Parathyroid adenoma (tissue), 2 donors: ENCODE measurements around the gene ZNF778.
"Not testable (repeated sequence)": the region's sequence is repeated elsewhere in the genome, so short reads cannot be mapped to it uniquely, and the experiment has no call there.

Experiments used
- H2AFZ ChIP-seq: fragments of 300-600 bp; sonication (generic); one replicate; pipeline ENCODE4 v1.7.0; 2017; ENCODE audit warnings: antibody characterized with exemption, mild to moderate bottlenecking
- H3K27ac ChIP-seq: fragments of 300-600 bp; sonication (generic); one replicate; pipeline ENCODE4 v1.7.0; 2017
- H3K27me3 ChIP-seq: fragments of 300-600 bp; sonication (generic); one replicate; pipeline ENCODE4 v1.7.0; 2017; ENCODE audit warnings: low read length; ENCODE audit not compliant: control insufficient read depth, insufficient read depth
- H3K36me3 ChIP-seq: fragments of 300-600 bp; sonication (generic); one replicate; pipeline ENCODE4 v1.7.0; 2017; ENCODE audit warnings: low read length; ENCODE audit not compliant: control insufficient read depth, insufficient read depth
- H3K4me1 ChIP-seq: fragments of 300-600 bp; sonication (generic); one replicate; pipeline ENCODE4 v1.7.0; 2017; ENCODE audit warnings: control low read depth
- H3K4me2 ChIP-seq: fragments of 300-600 bp; sonication (generic); one replicate; pipeline ENCODE4 v1.7.0; 2017; ENCODE audit warnings: low read length
- H3K4me3 ChIP-seq: fragments of 300-600 bp; sonication (generic); one replicate; pipeline ENCODE4 v1.7.0; 2017; ENCODE audit warnings: low read depth, low read length
- H3K79me2 ChIP-seq: fragments of 300-600 bp; sonication (generic); one replicate; pipeline ENCODE4 v1.7.0; 2017; ENCODE audit warnings: control low read depth
- H3K9ac ChIP-seq: fragments of 300-600 bp; sonication (generic); one replicate; pipeline ENCODE4 v1.7.0; 2017; ENCODE audit warnings: mild to moderate bottlenecking
- H3K9me3 ChIP-seq: fragments of 300-600 bp; sonication (generic); one replicate; pipeline ENCODE4 v1.7.0; 2017; ENCODE audit warnings: low read length; ENCODE audit not compliant: control insufficient read depth
- TF ChIP-seq, protein P1 (sequence below): fragments of 300-600 bp; sonication (generic); IDR thresholded peaks from one replicate; pipeline ENCODE4 v1.7.0; 2017; ENCODE audit warnings: antibody characterized with exemption, mild to moderate bottlenecking
- donor health status: primary hyperparathyroidism.

The ZNF778 gene

DNA sequence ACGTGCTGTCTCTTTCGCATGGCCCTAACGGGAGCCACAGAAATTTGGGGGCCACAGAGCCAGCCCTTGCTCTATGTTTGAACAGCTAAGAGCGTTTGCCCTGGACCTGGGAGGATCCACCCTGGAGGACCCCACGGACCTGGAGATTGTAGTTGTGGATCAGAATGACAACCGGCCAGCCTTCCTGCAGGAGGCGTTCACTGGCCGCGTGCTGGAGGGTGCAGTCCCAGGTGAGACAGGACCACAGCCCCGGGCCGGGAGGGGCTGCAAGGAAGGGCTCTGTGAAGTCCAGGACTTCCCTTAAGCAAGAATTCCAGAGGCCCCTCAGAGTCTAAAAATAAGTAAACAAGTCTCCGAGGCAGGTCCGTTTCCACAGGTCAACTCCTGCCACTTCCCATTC lies 34.0 kb upstream of the ZNF778 start:
- Histone ChIP-seq H3K9ac (no peak overlapping the region), H3K27me3 (no peaks in the 10 kb centered on the region), H3K27ac (no peak overlapping the region), H2AFZ (no peak overlapping the region), H3K4me1 (no peaks in the 10 kb centered on the region), H3K36me3 (no peaks in the 10 kb centered on the region), H3K9me3 (no peaks in the 10 kb centered on the region), H3K4me2 (no peak overlapping the region), H3K4me3 (no peak overlapping the region), H3K79me2 (no peaks in the 10 kb centered on the region)
- TF ChIP-seq, protein P1, sequence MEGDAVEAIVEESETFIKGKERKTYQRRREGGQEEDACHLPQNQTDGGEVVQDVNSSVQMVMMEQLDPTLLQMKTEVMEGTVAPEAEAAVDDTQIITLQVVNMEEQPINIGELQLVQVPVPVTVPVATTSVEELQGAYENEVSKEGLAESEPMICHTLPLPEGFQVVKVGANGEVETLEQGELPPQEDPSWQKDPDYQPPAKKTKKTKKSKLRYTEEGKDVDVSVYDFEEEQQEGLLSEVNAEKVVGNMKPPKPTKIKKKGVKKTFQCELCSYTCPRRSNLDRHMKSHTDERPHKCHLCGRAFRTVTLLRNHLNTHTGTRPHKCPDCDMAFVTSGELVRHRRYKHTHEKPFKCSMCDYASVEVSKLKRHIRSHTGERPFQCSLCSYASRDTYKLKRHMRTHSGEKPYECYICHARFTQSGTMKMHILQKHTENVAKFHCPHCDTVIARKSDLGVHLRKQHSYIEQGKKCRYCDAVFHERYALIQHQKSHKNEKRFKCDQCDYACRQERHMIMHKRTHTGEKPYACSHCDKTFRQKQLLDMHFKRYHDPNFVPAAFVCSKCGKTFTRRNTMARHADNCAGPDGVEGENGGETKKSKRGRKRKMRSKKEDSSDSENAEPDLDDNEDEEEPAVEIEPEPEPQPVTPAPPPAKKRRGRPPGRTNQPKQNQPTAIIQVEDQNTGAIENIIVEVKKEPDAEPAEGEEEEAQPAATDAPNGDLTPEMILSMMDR = no peak

DNA sequence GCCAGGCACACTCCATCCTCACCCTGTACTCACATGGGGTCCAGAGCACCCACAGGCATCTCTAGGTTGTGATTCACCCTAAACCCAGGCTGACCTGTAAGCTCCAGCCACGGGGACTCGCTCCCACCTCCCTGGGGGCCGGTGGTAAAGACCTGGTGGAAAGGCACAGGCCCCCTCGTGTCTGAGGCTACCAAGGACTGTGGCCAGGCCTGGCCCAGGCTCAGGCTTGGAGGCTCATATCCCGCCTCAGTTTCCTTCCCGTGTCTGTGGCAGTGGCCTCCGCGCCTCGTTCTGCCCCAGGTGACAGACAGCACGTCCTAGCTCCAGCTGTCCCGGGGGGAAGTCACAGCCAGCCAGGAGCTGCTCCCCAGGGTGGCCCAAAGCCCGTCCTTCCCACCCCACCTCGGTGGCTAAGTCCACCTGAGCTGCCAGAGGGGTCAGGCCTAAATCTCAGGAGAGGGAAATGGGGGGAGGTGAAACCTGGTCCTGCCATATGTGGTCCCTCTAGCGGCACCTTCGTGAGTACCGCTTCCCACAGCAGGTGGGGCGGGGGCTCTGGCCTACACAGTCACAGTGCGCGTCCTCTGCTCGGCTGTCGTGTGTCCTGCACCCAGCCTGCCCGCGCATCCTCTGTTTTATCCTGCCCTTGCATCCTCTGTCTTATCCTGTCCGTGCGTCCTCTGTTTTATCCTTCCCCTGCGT lies 33.4 kb upstream of the ZNF778 start:
- no peak overlapping the region for H3K27ac ChIP-seq
- no peaks in the 10 kb centered on the region for H3K27me3 ChIP-seq
- H3K9me3 ChIP-seq = no peaks in the 10 kb centered on the region
- H3K4me2 ChIP-seq = no peak overlapping the region
- H3K4me1 ChIP-seq = no peaks in the 10 kb centered on the region
- H3K36me3 ChIP-seq = no peaks in the 10 kb centered on the region
- H3K9ac ChIP-seq = no peak overlapping the region
- H3K4me3 ChIP-seq = no peak overlapping the region
- TF ChIP-seq, protein P1 = no peak
- H2AFZ ChIP-seq = no peak overlapping the region
- no peaks in the 10 kb centered on the region for H3K79me2 ChIP-seq

DNA sequence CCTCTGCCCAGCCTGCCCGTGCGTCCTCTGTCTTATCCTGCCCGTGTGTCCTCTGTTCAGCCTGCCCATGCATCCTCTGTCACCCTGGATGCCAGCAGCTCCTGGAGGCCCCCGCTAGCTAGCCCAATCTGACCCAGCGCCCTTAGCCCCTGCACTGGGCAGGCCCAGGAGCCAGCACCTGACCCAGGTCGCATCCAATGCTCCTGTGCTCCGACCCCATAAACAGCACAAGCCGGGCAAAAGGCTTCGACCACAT lies 32.9 kb upstream of the ZNF778 start:
- Histone ChIP-seq H3K9ac (no peak overlapping the region), H3K4me2 (no peak overlapping the region), H3K4me1 (no peaks in the 10 kb centered on the region), H3K79me2 (no peaks in the 10 kb centered on the region), H3K27me3 (no peaks in the 10 kb centered on the region), H3K4me3 (no peak overlapping the region), H3K36me3 (no peaks in the 10 kb centered on the region), H3K27ac (no peak overlapping the region), H2AFZ (no peak overlapping the region), H3K9me3 (no peaks in the 10 kb centered on the region)
- TF ChIP-seq, protein P1 = no peak

DNA sequence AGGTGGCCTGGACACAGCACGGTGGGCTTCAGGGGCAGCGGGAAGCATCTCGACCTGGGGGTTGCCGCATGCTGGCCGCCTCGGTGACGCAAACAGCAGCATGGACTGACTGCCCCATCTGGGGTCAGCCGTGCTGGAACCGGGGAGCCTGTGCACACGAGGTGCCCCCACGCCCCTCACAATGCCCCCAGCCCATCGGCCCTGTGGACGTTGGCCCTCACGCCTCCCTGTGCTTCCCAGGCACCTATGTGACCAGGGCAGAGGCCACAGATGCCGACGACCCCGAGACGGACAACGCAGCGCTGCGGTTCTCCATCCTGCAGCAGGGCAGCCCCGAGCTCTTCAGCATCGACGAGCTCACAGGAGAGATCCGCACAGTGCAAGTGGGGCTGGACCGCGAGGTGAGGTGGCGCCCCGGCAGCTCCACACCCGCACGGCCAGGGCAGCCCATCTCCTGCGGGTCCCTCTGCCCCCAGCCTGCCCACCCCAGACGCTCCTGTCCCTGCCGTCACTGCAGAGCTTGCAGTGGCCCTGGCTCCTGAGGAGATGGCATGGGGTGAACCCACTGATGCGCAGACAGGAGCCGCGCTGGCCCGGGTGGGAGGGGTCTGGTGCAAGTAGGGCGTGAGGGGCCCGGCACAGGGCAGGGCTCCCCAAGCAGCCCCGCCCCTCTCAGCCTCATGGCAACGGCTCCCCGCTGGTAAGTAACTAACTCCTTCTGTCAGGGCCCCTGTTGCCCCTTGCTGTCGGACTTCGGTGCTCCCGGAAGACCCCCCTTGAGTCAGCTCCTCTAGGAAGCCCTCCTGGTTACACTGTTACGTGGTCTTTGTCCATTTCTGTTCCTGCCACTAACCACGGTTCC lies 32.3 kb upstream of the ZNF778 start:
- no peak overlapping the region for H3K27ac ChIP-seq
- no peak overlapping the region for H3K9ac ChIP-seq
- no peaks in the 10 kb centered on the region for H3K27me3 ChIP-seq
- H3K9me3 ChIP-seq = no peaks in the 10 kb centered on the region
- H3K36me3 ChIP-seq = no peaks in the 10 kb centered on the region
- TF ChIP-seq, protein P1 = no peak
- no peaks in the 10 kb centered on the region for H3K79me2 ChIP-seq
- no peaks in the 10 kb centered on the region for H3K4me1 ChIP-seq
- H3K4me2 ChIP-seq = no peak overlapping the region
- H3K4me3 ChIP-seq = no peak overlapping the region
- H2AFZ ChIP-seq = no peak overlapping the region

DNA sequence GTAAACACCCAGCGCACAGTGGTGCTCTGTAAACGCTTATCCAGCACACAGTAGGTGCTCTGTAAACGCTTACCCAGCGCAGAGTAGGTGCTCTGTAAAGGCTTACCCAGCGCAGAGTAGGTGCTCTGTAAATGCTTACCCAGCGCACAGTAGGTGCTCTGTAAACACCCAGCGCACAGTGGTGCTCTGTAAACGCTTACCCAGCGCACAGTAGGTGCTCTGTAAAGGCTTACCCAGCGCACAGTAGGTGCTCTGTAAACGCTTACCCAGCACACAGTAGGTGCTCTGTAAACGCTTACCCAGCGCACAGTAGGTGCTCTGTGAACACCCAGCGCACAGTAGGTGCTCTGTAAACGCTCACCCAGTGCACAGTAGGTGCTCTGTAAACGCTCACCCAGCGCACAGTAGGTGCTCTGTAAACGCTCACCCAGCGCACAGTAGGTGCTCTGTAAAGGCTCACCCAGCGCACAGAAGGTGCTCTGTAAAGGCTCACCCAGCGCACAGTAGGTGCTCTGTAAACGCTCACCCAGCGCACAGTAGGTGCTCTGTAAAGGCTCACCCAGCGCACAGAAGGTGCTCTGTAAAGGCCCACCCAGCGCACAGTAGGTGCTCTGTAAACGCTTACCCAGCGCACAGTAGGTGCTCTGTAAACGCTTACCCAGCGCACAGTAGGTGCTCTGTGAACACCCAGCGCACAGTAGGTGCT lies 31.5 kb upstream of the ZNF778 start:
- not testable (repeated sequence) for H3K36me3 ChIP-seq, H3K27me3 ChIP-seq, H3K4me3 ChIP-seq, H3K79me2 ChIP-seq, H3K4me1 ChIP-seq, H3K9ac ChIP-seq, H3K27ac ChIP-seq, H3K4me2 ChIP-seq, H3K9me3 ChIP-seq, H2AFZ ChIP-seq

DNA sequence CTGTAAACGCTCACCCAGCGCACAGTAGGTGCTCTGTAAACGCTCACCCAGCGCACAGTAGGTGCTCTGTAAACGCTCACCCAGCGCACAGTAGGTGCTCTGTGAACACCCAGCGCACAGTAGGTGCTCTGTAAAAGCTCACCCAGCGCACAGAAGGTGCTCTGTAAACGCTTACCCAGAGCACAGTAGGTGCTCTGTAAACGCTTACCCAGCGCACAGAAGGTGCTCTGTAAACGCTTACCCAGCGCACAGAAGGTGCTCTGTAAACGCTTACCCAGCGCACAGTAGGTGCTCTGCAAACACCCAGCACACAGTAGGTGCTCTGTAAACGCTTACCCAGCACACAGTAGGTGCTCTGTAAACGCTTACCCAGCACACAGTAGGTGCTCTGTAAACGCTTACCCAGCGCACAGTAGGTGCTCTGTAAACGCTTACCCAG lies 30.9 kb upstream of the ZNF778 start:
- not testable (repeated sequence) for H3K9ac ChIP-seq, H3K27ac ChIP-seq, H3K36me3 ChIP-seq, H3K9me3 ChIP-seq, H3K4me3 ChIP-seq, H3K4me1 ChIP-seq, H2AFZ ChIP-seq, H3K27me3 ChIP-seq, H3K4me2 ChIP-seq, H3K79me2 ChIP-seq
